Measurements from ENCODE around the gene SEZ6.

Gene SEZ6

GRCh38 chr17:28907709-28908475 is 97.9 kb downstream of the SEZ6 start:
- peak; percentile 59 for DNase-seq (ENCODE audit: low read depth)
- no peak for TF ChIP-seq CTCF (IDR thresholded peaks at IDR 0.05; ENCODE audit: low read length, missing control alignments)
- H3K4me3 ChIP-seq (replicated peaks; ENCODE audit: low read depth, low read length): no peak overlapping the region

- no peak for DNase-seq (ENCODE audit: low read depth)
- TF ChIP-seq CTCF (IDR thresholded peaks at IDR 0.05; ENCODE audit: low read length, missing control alignments): no peak
- H3K4me3 ChIP-seq (replicated peaks; ENCODE audit: low read depth, low read length): no peak overlapping the region
Observed at GRCh38 chr17:28906706-28907438, 99.0 kb downstream of the SEZ6 start.

GRCh38 chr17:28906276-28906675 is 99.6 kb downstream of the SEZ6 start:
- H3K4me3 ChIP-seq (replicated peaks; ENCODE audit: low read depth, low read length): no peak overlapping the region
- no peak for DNase-seq (ENCODE audit: low read depth)
- no peak for TF ChIP-seq CTCF (IDR thresholded peaks at IDR 0.05; ENCODE audit: low read length, missing control alignments)

Measured in fibroblast of pulmonary artery (primary cell).